ENCODE measurements around the gene SMARCD2. TPM values are rescaled to one million over a fixed set of nuclear protein-coding genes. Genes with fewer than 3 reads are reported as not detected.
A peak's percentile ranks its signal among the peaks of the same experiment; 100 is the strongest.

Gene SMARCD2
- polyA plus RNA-seq, 1 experiment: 80.0 TPM

DNA sequence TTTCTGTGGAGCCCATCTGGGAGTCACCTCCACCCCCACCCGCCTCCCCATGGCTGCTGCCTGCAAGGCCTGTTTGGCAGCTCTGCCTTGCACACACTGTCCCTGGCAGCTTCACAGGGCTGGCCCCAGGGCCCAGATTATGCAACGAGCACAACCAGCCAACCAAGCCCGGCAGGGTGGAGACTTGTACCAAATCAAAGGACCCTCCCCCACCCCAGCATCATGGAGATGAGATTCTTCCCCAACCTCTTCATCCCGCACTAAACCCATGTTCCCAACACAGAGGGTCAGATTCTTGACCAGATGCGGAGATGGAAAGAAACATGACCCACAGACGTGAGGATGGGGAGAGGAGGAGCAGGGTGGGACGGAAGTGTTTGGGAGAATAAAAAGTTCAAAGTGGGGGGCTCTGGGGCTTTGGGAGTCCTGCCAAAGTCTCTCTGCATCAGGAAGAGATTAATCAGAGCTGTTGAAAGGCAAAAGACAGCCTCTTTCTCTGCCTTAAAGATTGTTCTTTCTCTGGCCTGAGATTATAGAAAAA lies 3.8 kb downstream of the SMARCD2 start:
- ChIA-PET POLR2A (interaction anchor here (0.7 kb wide), 1 partner anchor 10 kb away, joined by 6 read pairs; no protein-coding TSS in a partner anchor), CTCF (interaction anchor here (0.8 to 3.0 kb wide), 5 partner anchors 9 to 43 kb away, joined by 3 to 11 read pairs (median 4); partner anchors contain the start of gene GH2)
- DNase-seq (ENCODE audit: low read depth): peak; percentile 34
- Histone ChIP-seq H3K4me3 (ENCODE audit: low read depth, low read length) (no peak overlapping the region), H3K36me3 (ENCODE audit: control insufficient read depth, insufficient read depth, low read length) (peaks cover 13% of the 10 kb centered on the region), H3K27me3 (ENCODE audit: control insufficient read depth, insufficient read depth, low read length) (no peaks in the 10 kb centered on the region)
- TF ChIP-seq, protein P1, sequence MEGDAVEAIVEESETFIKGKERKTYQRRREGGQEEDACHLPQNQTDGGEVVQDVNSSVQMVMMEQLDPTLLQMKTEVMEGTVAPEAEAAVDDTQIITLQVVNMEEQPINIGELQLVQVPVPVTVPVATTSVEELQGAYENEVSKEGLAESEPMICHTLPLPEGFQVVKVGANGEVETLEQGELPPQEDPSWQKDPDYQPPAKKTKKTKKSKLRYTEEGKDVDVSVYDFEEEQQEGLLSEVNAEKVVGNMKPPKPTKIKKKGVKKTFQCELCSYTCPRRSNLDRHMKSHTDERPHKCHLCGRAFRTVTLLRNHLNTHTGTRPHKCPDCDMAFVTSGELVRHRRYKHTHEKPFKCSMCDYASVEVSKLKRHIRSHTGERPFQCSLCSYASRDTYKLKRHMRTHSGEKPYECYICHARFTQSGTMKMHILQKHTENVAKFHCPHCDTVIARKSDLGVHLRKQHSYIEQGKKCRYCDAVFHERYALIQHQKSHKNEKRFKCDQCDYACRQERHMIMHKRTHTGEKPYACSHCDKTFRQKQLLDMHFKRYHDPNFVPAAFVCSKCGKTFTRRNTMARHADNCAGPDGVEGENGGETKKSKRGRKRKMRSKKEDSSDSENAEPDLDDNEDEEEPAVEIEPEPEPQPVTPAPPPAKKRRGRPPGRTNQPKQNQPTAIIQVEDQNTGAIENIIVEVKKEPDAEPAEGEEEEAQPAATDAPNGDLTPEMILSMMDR (IDR thresholded peaks at IDR 0.05; ENCODE audit: insufficient read depth, low read depth, low read length): no peak

DNA sequence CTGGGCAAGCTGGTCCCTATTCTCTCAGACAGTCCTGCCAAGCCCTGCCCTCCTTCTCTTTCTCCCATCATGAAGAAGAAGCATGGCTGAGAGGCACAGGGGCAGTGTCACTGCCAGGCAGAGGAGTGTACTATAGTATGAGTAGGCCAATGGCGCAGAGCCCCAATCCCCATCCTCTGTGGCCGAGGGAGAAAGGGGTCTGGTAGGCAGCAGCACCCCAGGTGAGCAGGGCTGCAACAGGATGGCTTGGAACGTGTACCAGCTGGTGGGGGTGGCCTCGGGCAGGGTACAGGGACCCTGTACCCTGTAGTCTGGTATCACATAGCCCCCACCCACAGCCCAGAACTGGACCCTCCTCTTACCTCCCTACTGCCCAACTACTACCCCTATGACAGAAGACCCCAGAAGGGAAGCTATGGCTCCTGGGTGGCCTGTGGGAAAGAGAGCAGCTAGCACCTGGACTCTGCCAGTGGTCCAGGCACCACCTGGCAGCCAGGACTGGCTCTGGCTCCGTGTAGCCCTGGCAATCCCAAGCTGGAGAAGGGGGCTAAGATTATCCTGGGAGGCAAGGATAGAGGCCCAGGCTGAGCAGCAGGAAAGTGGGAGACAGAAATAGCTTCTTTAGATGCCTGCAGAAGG lies 4.4 kb downstream of the SMARCD2 start:
- ChIA-PET CTCF (interaction anchor here (0.8 to 3.0 kb wide), 4 partner anchors 8 to 30 kb away, joined by 3 to 11 read pairs (median 6); no protein-coding TSS in a partner anchor), POLR2A (interaction anchor here (0.7 kb wide), 1 partner anchor 10 kb away, joined by 6 read pairs; no protein-coding TSS in a partner anchor)
- Histone ChIP-seq H3K4me3 (ENCODE audit: low read depth, low read length) (no peak overlapping the region), H3K36me3 (ENCODE audit: control insufficient read depth, insufficient read depth, low read length) (peaks cover 20% of the 10 kb centered on the region), H3K27me3 (ENCODE audit: control insufficient read depth, insufficient read depth, low read length) (no peaks in the 10 kb centered on the region)
- DNase-seq (ENCODE audit: low read depth): no peak
- TF ChIP-seq, protein P1 (IDR thresholded peaks at IDR 0.05; ENCODE audit: insufficient read depth, low read depth, low read length): no peak

DNA sequence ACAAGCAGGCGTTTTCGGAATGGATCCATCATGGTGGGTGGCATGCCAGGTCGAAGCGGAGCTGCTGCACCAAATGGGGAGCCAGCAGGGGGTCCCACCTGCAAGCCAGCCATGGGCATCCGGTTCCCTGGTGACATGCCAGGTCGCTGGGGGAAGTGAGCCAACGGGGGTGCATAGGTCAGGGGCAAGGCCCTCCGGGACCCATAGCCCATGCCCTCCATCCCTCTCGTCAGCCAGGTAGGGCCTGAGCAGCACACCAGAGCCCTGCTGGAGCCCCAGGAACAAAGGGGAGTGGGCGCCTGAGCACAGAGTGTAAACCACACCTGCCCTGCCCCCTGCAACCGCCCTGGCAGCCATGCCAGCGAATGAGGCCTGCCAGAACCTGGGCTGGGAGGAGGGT lies 5.0 kb downstream of the SMARCD2 start:
- TF ChIP-seq, protein P1 (IDR thresholded peaks at IDR 0.05; ENCODE audit: insufficient read depth, low read depth, low read length): no peak
- Histone ChIP-seq H3K27me3 (ENCODE audit: control insufficient read depth, insufficient read depth, low read length) (no peaks in the 10 kb centered on the region), H3K36me3 (ENCODE audit: control insufficient read depth, insufficient read depth, low read length) (peaks cover 26% of the 10 kb centered on the region), H3K4me3 (ENCODE audit: low read depth, low read length) (no peak overlapping the region)
- ChIA-PET POLR2A (no interaction called here), CTCF (interaction anchor here (1.1 to 3.0 kb wide), 2 partner anchors 9 to 11 kb away, joined by 4 to 11 read pairs; no protein-coding TSS in a partner anchor)
- DNase-seq (ENCODE audit: low read depth): no peak

DNA sequence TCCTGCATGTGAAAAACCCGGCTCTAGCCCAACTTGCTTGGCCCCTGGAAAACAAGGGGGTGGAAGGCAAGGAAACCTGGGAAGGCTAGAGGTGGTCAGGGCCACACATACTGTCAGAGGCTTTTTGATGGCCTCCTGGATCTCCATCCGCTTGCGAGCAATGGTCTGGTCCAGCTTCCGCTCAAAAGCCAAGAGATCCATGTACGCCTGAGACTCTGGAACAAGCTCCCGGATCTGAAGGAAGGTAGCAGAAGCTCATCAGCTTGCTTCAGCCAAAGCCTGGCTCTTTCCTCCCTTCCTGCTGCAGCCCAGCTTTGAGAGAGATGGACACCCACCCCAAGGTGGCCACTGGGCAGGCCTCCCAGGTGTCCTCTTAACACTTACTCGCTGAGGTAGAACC lies 5.7 kb downstream of the SMARCD2 start:
- Histone ChIP-seq H3K27me3 (ENCODE audit: control insufficient read depth, insufficient read depth, low read length) (no peaks in the 10 kb centered on the region), H3K4me3 (ENCODE audit: low read depth, low read length) (no peak overlapping the region), H3K36me3 (ENCODE audit: control insufficient read depth, insufficient read depth, low read length) (peaks cover 32% of the 10 kb centered on the region)
- CTCF ChIA-PET: interaction anchor here (3.0 kb wide), 1 partner anchor 9 kb away, joined by 11 read pairs; no protein-coding TSS in a partner anchor
- TF ChIP-seq, protein P1 (IDR thresholded peaks at IDR 0.05; ENCODE audit: insufficient read depth, low read depth, low read length): no peak
- no peak for DNase-seq (ENCODE audit: low read depth)
- POLR2A ChIA-PET: no interaction called here

DNA sequence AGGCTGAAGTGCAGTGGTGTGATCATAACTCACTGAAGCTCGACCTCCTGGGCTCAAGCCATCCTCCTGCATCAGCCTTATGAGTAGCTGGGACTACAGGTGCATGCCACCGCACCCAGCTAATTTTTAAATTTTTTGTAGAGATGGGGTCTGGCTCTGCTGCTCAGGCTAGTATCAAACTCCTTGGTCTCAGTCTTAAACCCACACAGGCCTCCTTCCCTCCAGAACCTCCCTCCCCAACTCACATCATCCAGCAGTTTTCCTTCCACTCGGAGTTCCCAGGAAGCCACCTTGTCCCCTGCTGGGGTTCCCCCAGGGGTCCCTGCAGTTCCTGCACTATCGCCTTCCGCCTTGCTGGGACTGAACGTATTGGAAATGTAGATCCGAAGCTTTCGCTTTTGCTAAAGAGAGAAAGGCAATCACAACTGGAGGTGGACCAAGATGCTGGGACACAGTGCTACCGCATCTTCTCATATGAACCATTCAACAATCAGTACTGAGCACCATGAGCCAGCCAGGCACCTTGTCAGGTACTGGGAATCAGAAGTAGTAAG lies 7.2 kb downstream of the SMARCD2 start:
- Histone ChIP-seq H3K27me3 (ENCODE audit: control insufficient read depth, insufficient read depth, low read length) (no peaks in the 10 kb centered on the region), H3K36me3 (ENCODE audit: control insufficient read depth, insufficient read depth, low read length) (peaks cover 46% of the 10 kb centered on the region), H3K4me3 (ENCODE audit: low read depth, low read length) (no peak overlapping the region)
- TF ChIP-seq, protein P1 (IDR thresholded peaks at IDR 0.05; ENCODE audit: insufficient read depth, low read depth, low read length): no peak
- ChIA-PET POLR2A (no interaction called here), CTCF (interaction anchor here (0.8 to 1.4 kb wide), 4 partner anchors 9 to 53 kb away, joined by 3 to 5 read pairs (median 3); no protein-coding TSS in a partner anchor)
- DNase-seq (ENCODE audit: low read depth): no peak

Data from BJ (cell line).